ENCODE measurements around the gene PCDHGA7.
A peak's percentile ranks its signal among the peaks of the same experiment; 100 is the strongest.
"Not testable (repeated sequence)": the region's sequence is repeated elsewhere in the genome, so short reads cannot be mapped to it uniquely, and the experiment has no call there.

The PCDHGA7 gene

GRCh38 chr5:141382469-141383294 lies at the start of gene PCDHGA7:
Gene PCDHGA7, plus strand, starts transcription at chr5:141382742. Its CDS starts 158 bp downstream, at chr5:141382900.
- DNase-seq (ENCODE audit: extremely low read depth, low read depth), result no peak
- peak; percentile 32 for TF ChIP-seq CTCF (IDR thresholded peaks at IDR 0.05; ENCODE audit: low read depth, low read length)

- peak; percentile 34 for TF ChIP-seq CTCF (IDR thresholded peaks at IDR 0.05; ENCODE audit: low read depth, low read length)
- no peak for DNase-seq (ENCODE audit: extremely low read depth, low read depth)
Measured at GRCh38 chr5:141338538-141339306, 43.8 kb upstream of the PCDHGA7 start, which contains the start of gene PCDHGA2. Gene PCDHGA2, plus strand, starts transcription at chr5:141338760.

GRCh38 chr5:141340781-141341354 lies 41.7 kb upstream of the PCDHGA7 start:
- DNase-seq (ENCODE audit: extremely low read depth, low read depth), result not testable (repeated sequence)

- no peak for DNase-seq (ENCODE audit: extremely low read depth, low read depth)
- TF ChIP-seq CTCF (IDR thresholded peaks at IDR 0.05; ENCODE audit: low read depth, low read length), result no peak
Measured at GRCh38 chr5:141342773-141343172, 39.8 kb upstream of the PCDHGA7 start.

GRCh38 chr5:141343242-141343952 lies 39.1 kb upstream of the PCDHGA7 start, which contains the start of gene PCDHGA3:
Gene PCDHGA3, plus strand, starts transcription at chr5:141343829. Its CDS starts 205 bp downstream, at chr5:141344034.
- TF ChIP-seq CTCF (IDR thresholded peaks at IDR 0.05; ENCODE audit: low read depth, low read length), result peak; percentile 33
- DNase-seq (ENCODE audit: extremely low read depth, low read depth), result no peak

- no peak for DNase-seq (ENCODE audit: extremely low read depth, low read depth)
- TF ChIP-seq CTCF (IDR thresholded peaks at IDR 0.05; ENCODE audit: low read depth, low read length), result no peak
Measured at GRCh38 chr5:141343953-141344463, 38.5 kb upstream of the PCDHGA7 start.

GRCh38 chr5:141345327-141345726 lies 37.2 kb upstream of the PCDHGA7 start:
- DNase-seq (ENCODE audit: extremely low read depth, low read depth), result no peak
- TF ChIP-seq CTCF (IDR thresholded peaks at IDR 0.05; ENCODE audit: low read depth, low read length), result no peak

- not testable (repeated sequence) for DNase-seq (ENCODE audit: extremely low read depth, low read depth)
Measured at GRCh38 chr5:141346017-141346416, 36.5 kb upstream of the PCDHGA7 start.

Measured in AG09319 (cell line).